Adrenal gland (tissue), 12 donors: Measurements from ENCODE around the gene CFAP97D1. TPM values are rescaled to one million over a fixed set of nuclear protein-coding genes. Genes with fewer than 3 reads are reported as not detected.
A peak's percentile ranks its signal among the peaks of the same experiment; 100 is the strongest.

ENCODE experiments used
- DNase-seq, 7 donors: peaks; one replicate each; pipeline ENCODE4 v3.0.0-alpha.2; 2019 to 2020
- H3K27ac ChIP-seq, 5 donors: fragments of 200-600 bp; sonication (generic) in 4 of 5; 1 replicate in 3 of 5; 2 replicates in 2 of 5; pipeline versions ENCODE4 v1.5.1 to v1.8.0; 2016 to 2020; ENCODE audit warnings: mild to moderate bottlenecking in 1 of 5
- H3K27me3 ChIP-seq: fragments of 200-600 bp; 2 replicates; pipeline ENCODE4 v1.8.0; 2021
- H3K36me3 ChIP-seq, 2 donors: fragments of 200-600 bp; replicated peaks in 1 of 2; 1 replicate in 1 of 2; 2 replicates in 1 of 2; pipeline versions ENCODE4 v1.5.1 to v1.8.0; 2018 to 2022
- H3K4me1 ChIP-seq, 2 donors: fragments of 200-600 bp; replicated peaks in 1 of 2; 1 replicate in 1 of 2; 2 replicates in 1 of 2; pipeline versions ENCODE4 v1.5.1 to v1.8.0; 2018 to 2021
- H3K4me3 ChIP-seq, 4 donors: fragments of 200-600 bp; sonication (generic) in 3 of 4; one replicate each; pipeline ENCODE4 v1.5.1; 2016 to 2018
- H3K9me3 ChIP-seq, 3 donors: fragments of 200-600 bp; sonication (generic) in 1 of 3; replicated peaks in 1 of 3; 1 replicate in 2 of 3; 2 replicates in 1 of 3; pipeline versions ENCODE4 v1.5.1 to v1.8.0; 2016 to 2021
- CTCF ChIP-seq, 6 experiments: fragments of 450-650 bp in 4 of 6; fragments of 200-600 bp in 2 of 6; sonication (generic) in 1 of 6; IDR thresholded peaks; 1 replicate in 5 of 6; 2 replicates in 1 of 6; pipeline versions ENCODE4 v1.5.1 to v1.8.0; 2016 to 2021; ENCODE audit warnings: antibody characterized with exemption in 6 of 6, mild to moderate bottlenecking in 2 of 6, moderate library complexity in 1 of 6
- POLR2A ChIP-seq, 2 donors: fragments of 450-650 bp; IDR thresholded peaks; one replicate each; pipeline ENCODE4 v1.6.1; 2017; ENCODE audit warnings: antibody characterized with exemption in 2 of 2, mild to moderate bottlenecking in 2 of 2, moderate library complexity in 1 of 2
- WGBS, 4 donors: extraction: QIAGEN DNeasy Blood & Tissue Kit in 2 of 4; methylation state at CpG; one replicate each; pipeline versions ENCODE4 v1.1.5 to v1.1.7; 2013 to 2017; 5-methylcytosine and 5-hydroxymethylcytosine counted together
- intact Hi-C, 2 donors: fragments of 100-400 bp; cut with DNase I; formaldehyde crosslinking; loops; one replicate each; pipeline versions ENCODE4 v1.14.1 to v1.15.0; 2022 to 2023
- polyA plus RNA-seq, 3 donors: library from polyadenylated mRNA; stranded (reverse); fragments of 200-250 nt in 2 of 3; fragments of 350-450 nt in 1 of 3; fragmentation: Illumina TruSeq in 1 of 3; extraction: RNeasy Lipid Tissue Mini Kit (QIAGEN cat#74804) in 1 of 3; gene quantifications; one replicate each; pipeline ENCODE4 v1.2.3, GENCODE V29; 2013 to 2014
- total RNA-seq, 9 donors: library from RNA; depleted of rRNA in 4 of 9; stranded (reverse); fragments of >200 nt in 4 of 9; fragments of 120-200 nt in 1 of 9; fragmentation: NEBNext Ultra II Directional in 1 of 9; extraction: Animal tissue kit (Norgen Biotek cat#: 25700) in 1 of 9; gene quantifications; one replicate each; pipeline versions ENCODE4 v1.1.0 to v1.2.4, GENCODE V29; 2013 to 2023
- donor health status: healthy with polysubstance abuse.
- donor health status: Bipolar disorder and iron deficiency.
- donor health status: DM: yes; HTN: yes; CAD: no.
- donor health status: DM: no; HTN: no; CAD: no.
- donor health status: DM: no; HTN: no; CAD: no.
- donor health status: DM: yes; HTN: yes; CAD: no.

Gene CFAP97D1
- total and polyA plus RNA-seq, 12 donors: under 0.01 to 0.28 TPM; not detected in 10

DNA sequence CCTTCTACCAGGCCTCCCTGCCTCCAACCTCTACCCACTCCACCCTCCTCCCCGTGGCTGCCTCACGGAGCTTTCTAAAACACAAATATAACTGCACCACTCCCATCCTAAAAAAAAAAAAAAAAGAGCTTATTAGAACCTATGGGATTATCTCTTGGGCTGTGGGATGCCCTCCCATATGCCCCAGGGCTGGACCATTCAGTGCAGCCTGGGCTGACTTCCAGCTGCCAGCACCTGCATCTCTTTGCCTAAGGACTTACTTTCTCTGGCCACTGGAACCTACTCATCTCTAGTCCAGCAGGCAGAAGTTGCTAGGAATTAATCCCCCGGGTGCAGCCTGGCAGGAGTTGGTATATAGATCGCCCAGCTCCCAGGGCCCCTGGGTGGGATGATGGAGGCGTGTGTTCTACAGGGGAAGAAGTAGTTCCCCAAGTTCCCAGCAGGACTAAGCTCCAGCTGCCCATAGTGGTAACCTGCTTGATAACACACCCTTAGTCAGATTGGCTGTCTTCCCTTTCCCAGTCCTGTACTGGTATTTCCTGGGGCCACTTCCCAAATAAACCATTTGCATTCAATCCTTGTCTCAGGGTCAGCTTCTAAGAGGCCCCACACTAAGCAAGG, 42.4 kb downstream of the CFAP97D1 start:
- intact Hi-C loops: no loop called here
- H3K27me3 ChIP-seq: no peaks in the 10 kb centered on the region
- H3K4me1 ChIP-seq: peaks cover 0 to 8% of the 10 kb centered on the region in 2 donors
- DNase-seq: no peak
- TF ChIP-seq POLR2A (IDR thresholded peaks at IDR 0.05) (no peak), CTCF (IDR thresholded peaks at IDR 0.05) (no peak)
- H3K9me3 ChIP-seq: no peaks in the 10 kb centered on the region
- WGBS, 4 donors: 87 to 97% (median 94%) methylated on average over 5 of the region's 5 CpGs
- H3K4me3 ChIP-seq: no peak overlapping the region
- peak overlapping the region in 1 of 5 donors; percentile 75 for H3K27ac ChIP-seq
- H3K36me3 ChIP-seq: no peaks in the 10 kb centered on the region

DNA sequence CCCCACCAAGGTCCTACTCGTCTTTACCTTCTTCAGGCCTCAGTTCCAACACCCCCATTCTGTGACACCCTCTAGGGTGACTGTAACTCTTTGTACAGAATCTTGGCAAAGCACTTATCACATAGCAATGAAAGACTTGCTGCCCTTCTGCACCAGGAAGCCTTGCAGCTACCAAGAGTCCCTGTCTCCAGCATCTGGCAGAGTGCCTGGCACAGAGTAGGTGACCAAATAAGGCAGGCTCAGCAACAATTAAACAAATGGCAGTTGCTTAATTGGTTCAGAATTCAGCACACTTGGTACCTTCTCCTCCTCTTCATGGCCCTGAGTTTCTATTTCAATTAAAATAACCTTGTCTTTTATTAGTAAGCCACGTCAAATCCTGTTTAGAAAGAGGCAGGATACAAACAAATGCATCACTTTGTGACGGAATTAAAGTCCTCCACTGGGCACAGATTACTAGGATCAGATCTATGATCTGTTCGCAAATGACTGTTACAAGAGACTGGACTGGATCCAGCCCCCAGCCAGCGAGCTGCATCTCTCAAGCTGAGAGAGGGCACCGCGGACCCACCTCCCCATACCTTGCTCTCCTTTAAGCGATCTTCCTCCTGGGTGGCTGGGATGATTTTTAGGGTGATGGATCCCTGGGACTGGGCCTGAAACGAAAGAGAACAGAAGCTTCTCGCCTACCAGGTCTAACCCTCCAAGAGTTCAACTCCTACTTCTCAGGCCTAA, 43.3 kb downstream of the CFAP97D1 start:
- Histone ChIP-seq H3K4me3 (no peak overlapping the region), H3K36me3 (no peaks in the 10 kb centered on the region), H3K27ac (peak overlapping the region in 1 of 5 donors; percentile 75), H3K4me1 (peaks cover 0 to 8% of the 10 kb centered on the region in 2 donors), H3K9me3 (no peaks in the 10 kb centered on the region), H3K27me3 (no peaks in the 10 kb centered on the region)
- peak in 6 of 7 donors; percentile 45 to 70 (median 60) for DNase-seq
- 67 to 71% (median 70%) methylated on average over 10 of the region's 10 CpGs for WGBS, 4 donors
- TF ChIP-seq POLR2A (IDR thresholded peaks at IDR 0.05): no peak
- TF ChIP-seq CTCF (IDR thresholded peaks at IDR 0.05): no peak
- intact Hi-C loops: no loop called here

- no peaks in the 10 kb centered on the region for H3K9me3 ChIP-seq
- no peaks in the 10 kb centered on the region for H3K27me3 ChIP-seq
- intact Hi-C loops: no loop called here
- no peak overlapping the region for H3K27ac ChIP-seq
- H3K4me1 ChIP-seq: peaks cover 0 to 8% of the 10 kb centered on the region in 2 donors
- no peak for DNase-seq
- H3K36me3 ChIP-seq: no peaks in the 10 kb centered on the region
- TF ChIP-seq POLR2A (IDR thresholded peaks at IDR 0.05) (no peak), CTCF (IDR thresholded peaks at IDR 0.05) (no peak)
- WGBS, 4 donors: 90 to 100% (median 95%) methylated on average over 6 to 12 of the region's 12 CpGs
- no peak overlapping the region for H3K4me3 ChIP-seq
Observed at GRCh38 chr17:43825567-43825966, 45.3 kb downstream of the CFAP97D1 start.

DNA sequence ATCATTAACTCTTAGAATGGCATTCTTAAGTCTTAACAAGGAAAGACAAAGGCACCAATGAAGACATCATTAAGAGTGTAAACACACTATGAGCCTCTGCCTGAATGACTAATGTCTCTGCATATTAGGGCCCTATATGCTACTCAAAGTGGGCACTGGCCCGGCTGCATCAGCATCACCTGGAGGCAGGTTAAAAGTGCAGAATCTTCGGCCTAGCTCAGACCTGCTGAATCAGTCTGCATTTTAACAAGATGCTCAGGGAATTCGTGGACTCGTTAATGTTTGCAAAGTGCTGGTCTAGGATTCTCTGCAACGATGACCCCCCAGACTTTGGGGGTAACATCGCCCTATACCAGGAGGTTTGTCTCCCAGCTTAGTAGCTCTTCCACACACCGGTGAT, 46.0 kb downstream of the CFAP97D1 start:
- no peak for DNase-seq
- intact Hi-C loops: no loop called here
- Histone ChIP-seq H3K36me3 (no peaks in the 10 kb centered on the region), H3K4me3 (no peak overlapping the region), H3K27me3 (no peaks in the 10 kb centered on the region), H3K27ac (no peak overlapping the region), H3K4me1 (peaks cover 0 to 8% of the 10 kb centered on the region in 2 donors), H3K9me3 (no peaks in the 10 kb centered on the region)
- 93 to 96% (median 94%) methylated on average over 7 of the region's 7 CpGs for WGBS, 4 donors
- TF ChIP-seq CTCF (IDR thresholded peaks at IDR 0.05) (no peak), POLR2A (IDR thresholded peaks at IDR 0.05) (no peak)
